K562 (cell line): Measurements from ENCODE around the gene NKG7. TPM values are rescaled to one million over a fixed set of nuclear protein-coding genes. Genes with fewer than 3 reads are reported as not detected.
A peak's percentile ranks its signal among the peaks of the same experiment; 100 is the strongest.

Experiments used
- CBFA2T3 ChIP-seq: fragments of 450-650 bp; IDR thresholded peaks from 2 replicates; pipeline ENCODE4 v1.6.1; 2017
- GABPB1 ChIP-seq: sonication (generic); formaldehyde crosslinking; IDR thresholded peaks from 2 replicates; pipeline ENCODE4 v1.8.0; 2022; ENCODE audit warnings: mild to moderate bottlenecking, missing genetic modification reagents
- MYBL2 ChIP-seq, 2 experiments: fragments of 450-650 bp in 1 of 2; sonication (generic) in 1 of 2; formaldehyde crosslinking in 1 of 2; IDR thresholded peaks; 2 replicates each; pipeline versions ENCODE4 v1.6.1 to v1.8.1; 2017 to 2022; ENCODE audit warnings: borderline replicate concordance in 1 of 2, inconsistent platforms in 1 of 2, low read depth in 1 of 2, mild to moderate bottlenecking in 1 of 2, missing genetic modification reagents in 1 of 2, moderate library complexity in 1 of 2
- RBM34 ChIP-seq: fragments of 200-400 bp; formaldehyde crosslinking; IDR thresholded peaks from 2 replicates; pipeline ENCODE4 v1.6.1; 2018; ENCODE audit warnings: low read length, borderline replicate concordance; ENCODE audit not compliant: insufficient read depth
- SETDB1 ChIP-seq: IDR thresholded peaks from one replicate; pipeline ENCODE4 v1.6.1; 2012; ENCODE audit warnings: low read length, control low read depth, inconsistent platforms
- TEAD1 ChIP-seq, 2 experiments: fragments of 450-650 bp in 1 of 2; sonication (generic) in 1 of 2; formaldehyde crosslinking; IDR thresholded peaks; 2 replicates each; pipeline versions ENCODE4 v1.4.0 to v1.8.0; 2020 to 2022; ENCODE audit warnings: mild to moderate bottlenecking in 2 of 2, missing genetic modification reagents in 1 of 2
- ZBTB7A ChIP-seq: IDR thresholded peaks from 2 replicates; pipeline ENCODE4 v1.6.1; 2011; ENCODE audit warnings: low read depth, mild to moderate bottlenecking, low read length, moderate library complexity, borderline replicate concordance; ENCODE audit not compliant: control insufficient read depth
- polyA plus RNA-seq, 8 experiments: library from polyadenylated mRNA; depleted of rRNA in 4 of 8; stranded (reverse) in 5 of 8; unstranded in 3 of 8; fragments of >200 nt; fragmentation: Nextera tagmentation in 2 of 8; fragmentation: Illumina TruSeq in 1 of 8; extraction: Ambion mirVana in 2 of 8; extraction: Trizol in 1 of 8; gene quantifications; 2 replicates each; pipeline versions ENCODE4 v1.2.1 to v1.2.3, GENCODE V29; 2011 to 2014; ENCODE audit warnings: inconsistent platforms in 1 of 8, missing spikeins in 1 of 8
- total RNA-seq, 7 experiments: library from RNA; depleted of rRNA in 6 of 7; stranded (reverse); fragments of >200 nt in 6 of 7; fragmentation: Illumina TruSeq in 2 of 7; extraction: Trizol in 2 of 7; gene quantifications; 2 replicates each; pipeline versions ENCODE4 v1.2.1 to v1.2.3, GENCODE V29; 2011 to 2021; ENCODE audit warnings: low replicate concordance in 1 of 7
- TF ChIP-seq, protein P1 (sequence below), 2 experiments: fragments of 150-350 bp in 1 of 2; IDR thresholded peaks; 2 replicates each; pipeline ENCODE4 v1.6.1; 2012 to 2016; ENCODE audit warnings: low read depth in 2 of 2, low read length in 2 of 2, mild to moderate bottlenecking in 1 of 2, moderate library complexity in 1 of 2
- TF ChIP-seq, protein P2 (sequence below): fragments of 450-650 bp; IDR thresholded peaks from 2 replicates; pipeline ENCODE4 v1.6.1; 2017; ENCODE audit warnings: antibody characterized with exemption
- TF ChIP-seq, protein P3 (sequence below), 2 experiments: fragments of 450-650 bp; formaldehyde crosslinking in 1 of 2; IDR thresholded peaks; 2 replicates each; pipeline versions ENCODE4 v1.4.0 to v1.6.1; 2014 to 2020; ENCODE audit warnings: mild to moderate bottlenecking in 2 of 2, borderline replicate concordance in 1 of 2, low read depth in 1 of 2

The NKG7 gene
- total and polyA plus RNA-seq, 9 of the 15 experiments (the other 6 are each of a cell fraction or from before 2014, with no cell fraction given) = 0.30 to 0.70 (median 0.51) TPM; not detected in 2

DNA sequence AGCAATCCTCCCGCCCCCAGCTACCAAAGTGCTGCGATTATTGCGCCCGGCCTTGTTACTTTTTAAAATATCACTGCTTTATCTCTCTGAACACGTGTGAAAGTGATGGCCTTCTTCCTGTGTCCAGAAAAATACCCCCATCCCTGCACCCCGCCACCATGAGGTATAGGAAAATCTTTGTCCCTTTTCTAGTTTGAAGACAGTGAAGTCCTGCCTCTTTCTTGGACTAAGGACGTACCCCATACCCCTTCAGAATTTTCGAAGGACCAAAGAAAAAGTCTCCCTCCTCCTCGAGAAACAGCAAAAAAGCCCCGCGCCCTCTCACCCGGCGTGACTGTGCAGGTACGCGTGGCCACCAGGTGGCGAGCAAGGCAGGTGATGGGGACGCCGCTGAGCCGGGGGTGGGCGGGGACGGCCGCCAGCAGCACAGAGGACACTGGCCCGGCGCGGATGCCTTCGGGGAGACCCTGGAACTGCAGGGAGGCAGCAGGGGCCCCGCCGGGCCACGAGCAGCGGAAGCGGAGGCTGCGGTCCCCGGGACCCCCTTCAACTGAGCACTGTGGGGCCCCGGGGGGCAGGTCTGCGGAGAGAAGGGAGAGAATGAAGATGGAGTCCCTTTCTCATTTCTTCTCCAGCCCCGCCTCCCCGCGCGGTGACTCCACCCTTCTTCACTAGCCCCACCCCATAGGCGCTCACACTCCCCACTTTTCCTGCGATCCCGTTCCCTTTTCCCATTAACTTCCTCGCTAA is 33.7 kb downstream of the NKG7 start (continued):
- TF ChIP-seq, protein P1, sequence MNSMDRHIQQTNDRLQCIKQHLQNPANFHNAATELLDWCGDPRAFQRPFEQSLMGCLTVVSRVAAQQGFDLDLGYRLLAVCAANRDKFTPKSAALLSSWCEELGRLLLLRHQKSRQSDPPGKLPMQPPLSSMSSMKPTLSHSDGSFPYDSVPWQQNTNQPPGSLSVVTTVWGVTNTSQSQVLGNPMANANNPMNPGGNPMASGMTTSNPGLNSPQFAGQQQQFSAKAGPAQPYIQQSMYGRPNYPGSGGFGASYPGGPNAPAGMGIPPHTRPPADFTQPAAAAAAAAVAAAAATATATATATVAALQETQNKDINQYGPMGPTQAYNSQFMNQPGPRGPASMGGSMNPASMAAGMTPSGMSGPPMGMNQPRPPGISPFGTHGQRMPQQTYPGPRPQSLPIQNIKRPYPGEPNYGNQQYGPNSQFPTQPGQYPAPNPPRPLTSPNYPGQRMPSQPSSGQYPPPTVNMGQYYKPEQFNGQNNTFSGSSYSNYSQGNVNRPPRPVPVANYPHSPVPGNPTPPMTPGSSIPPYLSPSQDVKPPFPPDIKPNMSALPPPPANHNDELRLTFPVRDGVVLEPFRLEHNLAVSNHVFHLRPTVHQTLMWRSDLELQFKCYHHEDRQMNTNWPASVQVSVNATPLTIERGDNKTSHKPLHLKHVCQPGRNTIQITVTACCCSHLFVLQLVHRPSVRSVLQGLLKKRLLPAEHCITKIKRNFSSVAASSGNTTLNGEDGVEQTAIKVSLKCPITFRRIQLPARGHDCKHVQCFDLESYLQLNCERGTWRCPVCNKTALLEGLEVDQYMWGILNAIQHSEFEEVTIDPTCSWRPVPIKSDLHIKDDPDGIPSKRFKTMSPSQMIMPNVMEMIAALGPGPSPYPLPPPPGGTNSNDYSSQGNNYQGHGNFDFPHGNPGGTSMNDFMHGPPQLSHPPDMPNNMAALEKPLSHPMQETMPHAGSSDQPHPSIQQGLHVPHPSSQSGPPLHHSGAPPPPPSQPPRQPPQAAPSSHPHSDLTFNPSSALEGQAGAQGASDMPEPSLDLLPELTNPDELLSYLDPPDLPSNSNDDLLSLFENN (IDR thresholded peaks at IDR 0.05; ENCODE audit: low read depth in 2 of 2, low read length in 2 of 2) = no peak
- TF ChIP-seq ZBTB7A (peak; percentile 38; the same call in 1 of the 2 replicates), SETDB1 (no peak), GABPB1 (CRISPR knock-in tag) (peak; percentile 61), TEAD1 (CRISPR knock-in tag; IDR thresholded peaks at IDR 0.05) (peak in 1 of 2 experiments; percentile 70; a peak in 2 of 4 replicates), CBFA2T3 (peak; percentile 47), RBM34 (no peak), MYBL2 (IDR thresholded peaks at IDR 0.05; ENCODE audit: low read depth) (peak; percentile 25; the same call in 1 of the 2 replicates), MYBL2 (CRISPR knock-in tag; IDR thresholded peaks at IDR 0.05; ENCODE audit: borderline replicate concordance) (no peak)
- TF ChIP-seq, protein P2, sequence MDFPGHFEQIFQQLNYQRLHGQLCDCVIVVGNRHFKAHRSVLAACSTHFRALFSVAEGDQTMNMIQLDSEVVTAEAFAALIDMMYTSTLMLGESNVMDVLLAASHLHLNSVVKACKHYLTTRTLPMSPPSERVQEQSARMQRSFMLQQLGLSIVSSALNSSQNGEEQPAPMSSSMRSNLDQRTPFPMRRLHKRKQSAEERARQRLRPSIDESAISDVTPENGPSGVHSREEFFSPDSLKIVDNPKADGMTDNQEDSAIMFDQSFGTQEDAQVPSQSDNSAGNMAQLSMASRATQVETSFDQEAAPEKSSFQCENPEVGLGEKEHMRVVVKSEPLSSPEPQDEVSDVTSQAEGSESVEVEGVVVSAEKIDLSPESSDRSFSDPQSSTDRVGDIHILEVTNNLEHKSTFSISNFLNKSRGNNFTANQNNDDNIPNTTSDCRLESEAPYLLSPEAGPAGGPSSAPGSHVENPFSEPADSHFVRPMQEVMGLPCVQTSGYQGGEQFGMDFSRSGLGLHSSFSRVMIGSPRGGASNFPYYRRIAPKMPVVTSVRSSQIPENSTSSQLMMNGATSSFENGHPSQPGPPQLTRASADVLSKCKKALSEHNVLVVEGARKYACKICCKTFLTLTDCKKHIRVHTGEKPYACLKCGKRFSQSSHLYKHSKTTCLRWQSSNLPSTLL = no peak
- TF ChIP-seq, protein P3, sequence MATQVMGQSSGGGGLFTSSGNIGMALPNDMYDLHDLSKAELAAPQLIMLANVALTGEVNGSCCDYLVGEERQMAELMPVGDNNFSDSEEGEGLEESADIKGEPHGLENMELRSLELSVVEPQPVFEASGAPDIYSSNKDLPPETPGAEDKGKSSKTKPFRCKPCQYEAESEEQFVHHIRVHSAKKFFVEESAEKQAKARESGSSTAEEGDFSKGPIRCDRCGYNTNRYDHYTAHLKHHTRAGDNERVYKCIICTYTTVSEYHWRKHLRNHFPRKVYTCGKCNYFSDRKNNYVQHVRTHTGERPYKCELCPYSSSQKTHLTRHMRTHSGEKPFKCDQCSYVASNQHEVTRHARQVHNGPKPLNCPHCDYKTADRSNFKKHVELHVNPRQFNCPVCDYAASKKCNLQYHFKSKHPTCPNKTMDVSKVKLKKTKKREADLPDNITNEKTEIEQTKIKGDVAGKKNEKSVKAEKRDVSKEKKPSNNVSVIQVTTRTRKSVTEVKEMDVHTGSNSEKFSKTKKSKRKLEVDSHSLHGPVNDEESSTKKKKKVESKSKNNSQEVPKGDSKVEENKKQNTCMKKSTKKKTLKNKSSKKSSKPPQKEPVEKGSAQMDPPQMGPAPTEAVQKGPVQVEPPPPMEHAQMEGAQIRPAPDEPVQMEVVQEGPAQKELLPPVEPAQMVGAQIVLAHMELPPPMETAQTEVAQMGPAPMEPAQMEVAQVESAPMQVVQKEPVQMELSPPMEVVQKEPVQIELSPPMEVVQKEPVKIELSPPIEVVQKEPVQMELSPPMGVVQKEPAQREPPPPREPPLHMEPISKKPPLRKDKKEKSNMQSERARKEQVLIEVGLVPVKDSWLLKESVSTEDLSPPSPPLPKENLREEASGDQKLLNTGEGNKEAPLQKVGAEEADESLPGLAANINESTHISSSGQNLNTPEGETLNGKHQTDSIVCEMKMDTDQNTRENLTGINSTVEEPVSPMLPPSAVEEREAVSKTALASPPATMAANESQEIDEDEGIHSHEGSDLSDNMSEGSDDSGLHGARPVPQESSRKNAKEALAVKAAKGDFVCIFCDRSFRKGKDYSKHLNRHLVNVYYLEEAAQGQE (IDR thresholded peaks at IDR 0.05; ENCODE audit: borderline replicate concordance) = peak; percentile 78
- TF ChIP-seq, protein P3 (CRISPR knock-in tag; IDR thresholded peaks at IDR 0.05; ENCODE audit: low read depth) = no peak
